ENCODE results near the gene FAF2.

Gene FAF2

GRCh38 chr5:176514244-176514950 lies 66.2 kb downstream of the FAF2 start:
- DNase-seq, result no peak

GRCh38 chr5:176515396-176515795 lies 67.2 kb downstream of the FAF2 start:
- DNase-seq, result no peak

- no peak for DNase-seq
Measured at GRCh38 chr5:176517053-176517661, 69.0 kb downstream of the FAF2 start.

DNA sequence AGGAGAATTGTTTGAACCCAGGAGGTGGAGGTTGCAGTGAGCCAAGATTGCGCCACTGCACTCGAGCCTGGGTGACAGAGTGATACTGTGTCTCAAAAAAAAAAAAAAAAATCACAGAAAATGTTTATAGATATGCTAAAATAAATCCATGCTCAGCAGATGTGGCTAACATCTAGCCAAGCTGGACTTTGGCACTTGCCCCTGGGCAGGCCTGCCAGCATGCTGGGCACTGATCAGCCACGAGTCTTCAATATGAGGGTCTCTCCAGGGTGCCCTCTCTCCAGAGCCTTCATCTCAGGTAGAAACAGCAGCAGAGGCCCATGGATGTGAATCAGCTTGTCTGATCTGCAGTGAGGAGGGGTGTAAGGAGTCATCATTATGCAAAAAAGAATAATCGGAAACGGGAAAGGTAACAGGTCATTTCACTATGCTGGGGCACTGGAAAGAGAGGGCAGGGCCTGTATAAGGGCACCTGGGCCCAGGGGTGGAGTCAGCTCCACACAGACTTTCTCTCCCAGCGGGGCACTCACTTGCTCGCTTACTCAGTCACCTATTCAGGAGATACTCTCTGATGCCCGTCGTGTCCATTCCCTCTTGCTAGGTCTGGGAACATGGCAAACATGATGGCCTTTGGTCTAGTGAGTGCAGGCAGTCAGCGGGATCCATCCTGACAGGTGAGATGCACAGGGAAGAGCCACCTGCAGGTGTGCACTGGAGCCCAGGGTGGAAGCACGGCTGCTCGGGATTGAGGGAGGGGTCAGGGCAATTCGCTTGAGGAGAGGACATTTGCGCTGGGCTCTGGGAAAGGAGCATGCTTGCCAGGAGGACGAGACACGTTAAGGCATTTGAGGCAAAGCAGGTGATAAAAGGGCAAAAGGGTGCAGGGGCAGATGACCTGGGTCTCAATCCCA lies 71.9 kb downstream of the FAF2 start:
- no peak for DNase-seq

DNA sequence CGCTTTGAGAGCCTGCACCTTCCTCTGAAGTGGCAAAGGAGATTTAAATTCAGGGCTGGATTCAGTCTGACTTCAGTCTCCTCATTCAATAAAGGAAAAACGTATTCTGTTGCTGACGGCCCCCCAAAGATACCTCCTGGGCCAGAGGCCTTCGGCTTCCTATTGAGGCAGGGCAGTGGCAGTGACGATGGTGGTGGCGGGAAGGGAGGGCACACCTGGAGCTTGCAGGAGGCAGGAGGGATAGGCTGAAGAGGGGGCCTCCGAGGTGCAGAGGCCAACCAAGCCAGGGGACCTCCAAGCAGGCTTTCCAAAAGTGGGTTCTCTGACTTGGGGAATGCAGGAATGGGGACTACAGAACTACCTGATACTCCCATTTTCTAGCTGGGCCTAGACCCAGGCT lies 73.1 kb downstream of the FAF2 start:
- DNase-seq, result no peak

- no peak for DNase-seq
Measured at GRCh38 chr5:176521699-176522263, 73.6 kb downstream of the FAF2 start.

GRCh38 chr5:176524138-176524537 lies 76.0 kb downstream of the FAF2 start:
- DNase-seq, result no peak

DNA sequence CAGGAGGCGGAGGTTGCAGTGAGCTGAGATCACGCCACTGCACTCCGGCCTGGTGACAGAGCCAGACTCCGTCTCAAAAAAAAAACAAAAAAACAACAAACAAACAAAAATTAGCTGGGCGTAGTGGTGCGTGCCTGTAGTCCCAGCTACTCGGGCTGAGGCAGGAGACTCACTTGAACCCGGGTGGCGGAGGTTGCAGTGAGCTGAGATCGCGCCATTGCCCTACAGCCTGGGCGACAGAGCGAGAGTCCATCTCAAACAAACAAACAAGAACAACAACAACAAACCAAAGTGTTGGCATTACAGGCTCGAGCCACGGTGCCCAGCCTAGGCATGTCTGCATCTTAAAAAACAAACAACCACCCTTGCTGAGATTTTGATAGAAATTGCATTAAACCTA lies 76.8 kb downstream of the FAF2 start:
- DNase-seq, result no peak

DNA sequence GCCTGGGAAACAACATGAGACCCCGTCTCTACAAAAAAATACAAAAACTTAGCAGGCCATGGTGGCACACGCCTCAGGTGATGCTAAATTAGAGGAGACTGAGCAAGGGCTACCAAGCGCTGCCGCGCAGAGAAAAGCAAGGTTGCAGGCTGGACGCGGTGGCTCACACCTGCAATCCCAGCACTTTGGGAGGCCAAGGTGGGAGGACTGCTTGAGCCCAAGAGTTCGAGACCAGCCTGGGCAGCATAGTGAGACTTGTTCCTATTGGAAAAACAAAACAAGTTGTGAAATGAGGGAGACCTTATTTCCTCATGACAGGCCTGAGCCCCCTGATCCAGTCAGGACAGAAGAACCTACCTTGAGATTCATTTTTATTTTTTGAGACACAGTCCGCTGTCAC lies 77.5 kb downstream of the FAF2 start:
- DNase-seq, result no peak

DNA sequence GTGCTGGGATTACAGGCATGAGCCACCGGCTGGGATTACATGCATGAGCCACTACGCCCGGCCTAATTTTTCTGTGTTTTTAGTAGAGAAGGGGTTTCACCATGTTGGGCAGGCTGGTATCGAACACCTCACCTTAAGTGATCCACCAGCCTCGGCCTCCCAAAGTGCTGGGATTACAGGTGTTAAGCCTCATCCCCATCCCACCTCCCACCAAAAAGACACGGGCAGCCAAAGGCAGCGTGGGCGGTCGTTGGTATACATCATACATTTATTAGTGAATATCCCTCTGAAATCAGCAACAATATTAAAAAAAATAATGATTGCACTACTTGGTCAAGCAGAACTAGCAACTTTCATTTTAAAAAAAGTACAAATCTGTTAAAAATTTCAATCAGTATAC lies 78.3 kb downstream of the FAF2 start:
- DNase-seq, result no peak

GRCh38 chr5:176527246-176528222 lies 79.3 kb downstream of the FAF2 start:
- DNase-seq, result no peak

GRCh38 chr5:176528301-176528700 lies 80.1 kb downstream of the FAF2 start:
- no peak for DNase-seq

- DNase-seq, result no peak
Measured at GRCh38 chr5:176528761-176529115, 80.6 kb downstream of the FAF2 start.

- no peak for DNase-seq
Measured at GRCh38 chr5:176529116-176529740, 81.0 kb downstream of the FAF2 start.

GRCh38 chr5:176529741-176530141 lies 81.6 kb downstream of the FAF2 start:
- DNase-seq, result peak; percentile 74

GRCh38 chr5:176530393-176530982 lies 82.3 kb downstream of the FAF2 start:
- DNase-seq, result no peak

GRCh38 chr5:176530983-176531901 lies 83.1 kb downstream of the FAF2 start:
- DNase-seq, result no peak

GRCh38 chr5:176531902-176532493 lies 83.8 kb downstream of the FAF2 start:
- DNase-seq, result no peak

- DNase-seq, result no peak
Measured at GRCh38 chr5:176532795-176533194, 84.6 kb downstream of the FAF2 start.

DNA sequence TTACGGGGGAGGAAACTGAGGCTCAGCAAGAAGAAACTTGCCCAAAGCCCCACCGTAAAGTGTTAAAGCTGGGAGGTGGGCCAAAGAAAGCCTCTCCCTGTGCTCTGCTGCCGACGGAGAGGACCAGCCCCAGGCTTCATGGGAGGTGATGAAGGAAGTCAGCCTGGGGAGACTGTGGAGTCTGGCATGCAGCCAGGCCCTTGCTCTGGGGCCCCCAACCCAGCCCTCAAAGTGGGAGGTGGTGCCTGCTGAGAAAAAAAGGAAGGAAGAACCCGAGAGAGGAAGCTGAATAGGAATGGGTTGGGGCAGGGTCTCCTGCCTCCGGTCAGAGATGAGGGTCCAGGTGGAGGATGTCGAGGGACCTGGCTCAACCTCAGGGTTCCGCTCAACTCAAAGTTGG lies 85.2 kb downstream of the FAF2 start:
- DNase-seq, result peak; percentile 42

Measured in CD4-positive, alpha-beta T cell treated with Interleukin-15 for 1 hour (primary cell).